ENCODE results near the gene MTFR2. TPM values are rescaled to one million over a fixed set of nuclear protein-coding genes. Genes with fewer than 3 reads are reported as not detected.

Gene MTFR2
- total RNA-seq, 1 donor from 2014 or later = 0.52 TPM

DNA sequence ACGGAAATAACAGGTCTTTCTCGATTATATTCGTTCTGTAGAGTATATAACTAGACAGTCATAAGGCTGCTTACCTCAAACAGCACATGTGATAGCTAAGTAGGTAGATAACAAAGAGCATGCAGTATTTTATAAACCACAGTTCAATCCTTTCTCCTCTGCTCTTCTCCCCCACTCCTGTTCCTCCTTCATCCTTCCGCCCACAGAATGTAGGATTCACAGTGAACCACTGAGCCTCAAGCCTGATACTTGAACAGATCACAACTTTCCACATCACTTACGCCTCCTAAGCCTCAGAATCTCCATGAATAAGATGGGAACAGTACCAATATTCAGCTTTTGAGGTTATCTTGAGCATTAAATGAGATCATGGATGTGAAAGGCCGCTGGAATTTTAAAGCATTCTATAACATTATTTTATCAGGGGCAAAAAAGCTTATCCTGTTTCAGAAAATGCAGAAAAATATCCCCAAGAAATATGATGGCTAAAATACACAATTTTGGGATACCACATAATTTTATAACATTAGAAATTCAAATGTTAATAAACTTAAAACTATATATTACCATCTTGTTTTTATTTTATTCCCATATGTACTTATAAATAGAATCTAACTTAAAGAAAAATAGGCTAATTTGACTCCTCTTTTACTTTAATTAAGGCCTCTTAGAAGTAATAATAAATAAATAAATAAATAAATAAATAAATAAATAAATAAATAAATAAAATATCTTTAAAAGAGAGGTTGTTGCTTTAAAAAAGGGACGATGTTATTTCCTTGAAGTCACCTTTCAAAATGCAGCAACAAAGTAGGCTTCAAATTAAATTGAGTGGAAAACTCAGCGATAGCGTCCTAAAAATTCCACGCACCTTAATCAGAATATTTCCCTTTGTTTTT is 33.4 kb downstream of the MTFR2 start:
- no peak overlapping the region for H3K9ac ChIP-seq (ENCODE audit: low read depth in 1 of 3, low read length in 3 of 3)
- no peaks in the 10 kb centered on the region for H3K27me3 ChIP-seq (ENCODE audit: control insufficient read depth in 3 of 3, insufficient read depth in 3 of 3, low read length in 3 of 3)
- H3K4me3 ChIP-seq (ENCODE audit: low read length in 3 of 3) = no peak overlapping the region
- H3K36me3 ChIP-seq (ENCODE audit: control insufficient read depth in 3 of 3, insufficient read depth in 3 of 3, low read length in 3 of 3) = no peaks in the 10 kb centered on the region
- H3K9me3 ChIP-seq (ENCODE audit: control insufficient read depth in 3 of 3, low read length in 3 of 3) = no peaks in the 10 kb centered on the region
- no peaks in the 10 kb centered on the region for H3K4me1 ChIP-seq (ENCODE audit: control insufficient read depth in 3 of 3, insufficient read depth in 3 of 3, low read length in 3 of 3)
- H3K27ac ChIP-seq (ENCODE audit: low read depth, low read length) = no peak overlapping the region

DNA sequence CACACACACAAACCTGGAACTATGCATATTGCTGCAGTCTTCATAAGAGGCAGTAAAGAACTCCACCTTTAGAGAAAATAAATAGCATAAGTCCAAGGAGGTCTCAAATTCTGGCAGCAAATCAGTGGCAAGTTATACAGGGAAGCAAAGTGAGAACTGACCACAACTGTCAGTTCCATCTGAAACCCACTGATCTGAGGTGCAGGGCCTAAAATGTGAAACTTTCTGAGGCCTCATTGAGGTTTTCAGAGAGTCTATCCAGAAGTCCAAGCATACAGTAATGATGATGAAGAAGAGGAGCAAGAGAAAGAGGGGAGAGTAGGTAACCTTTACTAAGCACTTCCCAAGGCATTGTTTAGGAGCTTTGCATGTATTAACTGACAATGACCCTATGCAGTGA is 36.3 kb downstream of the MTFR2 start:
- Histone ChIP-seq H3K27me3 (ENCODE audit: control insufficient read depth in 3 of 3, insufficient read depth in 3 of 3, low read length in 3 of 3) (no peaks in the 10 kb centered on the region), H3K36me3 (ENCODE audit: control insufficient read depth in 3 of 3, insufficient read depth in 3 of 3, low read length in 3 of 3) (no peaks in the 10 kb centered on the region), H3K27ac (ENCODE audit: low read depth, low read length) (no peak overlapping the region), H3K9me3 (ENCODE audit: control insufficient read depth in 3 of 3, low read length in 3 of 3) (no peaks in the 10 kb centered on the region), H3K9ac (ENCODE audit: low read depth in 1 of 3, low read length in 3 of 3) (no peak overlapping the region), H3K4me1 (ENCODE audit: control insufficient read depth in 3 of 3, insufficient read depth in 3 of 3, low read length in 3 of 3) (no peaks in the 10 kb centered on the region), H3K4me3 (ENCODE audit: low read length in 3 of 3) (no peak overlapping the region)

DNA sequence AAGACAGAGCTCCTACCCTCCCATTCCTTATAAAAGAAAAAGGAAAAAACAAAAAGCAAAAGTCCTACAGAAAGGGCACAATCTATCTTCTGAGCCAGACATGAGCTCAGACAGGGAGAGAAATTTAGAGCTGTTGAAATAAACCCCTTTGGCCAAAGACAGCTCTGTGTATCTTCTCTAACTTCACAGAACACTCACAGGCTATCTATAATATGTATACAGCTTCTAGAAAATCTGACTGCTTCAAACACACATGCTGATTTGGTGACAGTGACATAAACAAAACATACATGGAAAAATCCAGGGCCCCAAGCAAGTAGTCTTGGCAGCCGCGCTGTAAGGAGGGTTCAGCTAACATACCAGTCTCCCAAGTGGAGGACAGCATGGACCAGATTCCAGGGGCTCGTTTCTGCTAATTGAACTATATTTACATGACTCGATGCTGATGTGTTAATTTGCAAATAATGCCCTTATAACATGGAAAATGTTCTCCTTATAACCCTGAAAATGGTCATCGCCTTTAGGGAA is 37.0 kb downstream of the MTFR2 start:
- no peaks in the 10 kb centered on the region for H3K36me3 ChIP-seq (ENCODE audit: control insufficient read depth in 3 of 3, insufficient read depth in 3 of 3, low read length in 3 of 3)
- H3K27me3 ChIP-seq (ENCODE audit: control insufficient read depth in 3 of 3, insufficient read depth in 3 of 3, low read length in 3 of 3) = no peaks in the 10 kb centered on the region
- H3K27ac ChIP-seq (ENCODE audit: low read depth, low read length) = no peak overlapping the region
- no peaks in the 10 kb centered on the region for H3K9me3 ChIP-seq (ENCODE audit: control insufficient read depth in 3 of 3, low read length in 3 of 3)
- no peak overlapping the region for H3K9ac ChIP-seq (ENCODE audit: low read depth in 1 of 3, low read length in 3 of 3)
- no peak overlapping the region for H3K4me3 ChIP-seq (ENCODE audit: low read length in 3 of 3)
- H3K4me1 ChIP-seq (ENCODE audit: control insufficient read depth in 3 of 3, insufficient read depth in 3 of 3, low read length in 3 of 3) = no peaks in the 10 kb centered on the region

DNA sequence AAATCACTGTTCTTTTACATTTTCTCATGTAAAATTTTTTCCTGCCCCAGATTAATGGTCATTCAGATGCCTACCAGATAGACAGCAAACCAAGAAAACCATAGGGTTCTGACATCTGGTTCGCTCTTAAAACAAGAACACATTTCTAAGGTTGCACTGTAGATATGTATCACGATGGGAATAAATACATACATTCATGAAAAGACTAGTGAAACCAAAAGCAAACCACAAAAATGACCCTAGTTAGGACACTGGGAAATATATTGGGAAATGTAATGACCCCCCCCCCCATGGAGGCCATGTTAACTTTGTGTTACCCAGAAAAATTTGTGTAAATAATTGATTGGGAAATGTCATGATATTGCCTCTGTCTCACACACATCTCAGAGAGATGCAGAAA is 37.5 kb downstream of the MTFR2 start:
- Histone ChIP-seq H3K27me3 (ENCODE audit: control insufficient read depth in 3 of 3, insufficient read depth in 3 of 3, low read length in 3 of 3) (no peaks in the 10 kb centered on the region), H3K36me3 (ENCODE audit: control insufficient read depth in 3 of 3, insufficient read depth in 3 of 3, low read length in 3 of 3) (no peaks in the 10 kb centered on the region), H3K9me3 (ENCODE audit: control insufficient read depth in 3 of 3, low read length in 3 of 3) (no peaks in the 10 kb centered on the region), H3K27ac (ENCODE audit: low read depth, low read length) (no peak overlapping the region), H3K9ac (ENCODE audit: low read depth in 1 of 3, low read length in 3 of 3) (no peak overlapping the region), H3K4me3 (ENCODE audit: low read length in 3 of 3) (no peak overlapping the region), H3K4me1 (ENCODE audit: control insufficient read depth in 3 of 3, insufficient read depth in 3 of 3, low read length in 3 of 3) (no peaks in the 10 kb centered on the region)

DNA sequence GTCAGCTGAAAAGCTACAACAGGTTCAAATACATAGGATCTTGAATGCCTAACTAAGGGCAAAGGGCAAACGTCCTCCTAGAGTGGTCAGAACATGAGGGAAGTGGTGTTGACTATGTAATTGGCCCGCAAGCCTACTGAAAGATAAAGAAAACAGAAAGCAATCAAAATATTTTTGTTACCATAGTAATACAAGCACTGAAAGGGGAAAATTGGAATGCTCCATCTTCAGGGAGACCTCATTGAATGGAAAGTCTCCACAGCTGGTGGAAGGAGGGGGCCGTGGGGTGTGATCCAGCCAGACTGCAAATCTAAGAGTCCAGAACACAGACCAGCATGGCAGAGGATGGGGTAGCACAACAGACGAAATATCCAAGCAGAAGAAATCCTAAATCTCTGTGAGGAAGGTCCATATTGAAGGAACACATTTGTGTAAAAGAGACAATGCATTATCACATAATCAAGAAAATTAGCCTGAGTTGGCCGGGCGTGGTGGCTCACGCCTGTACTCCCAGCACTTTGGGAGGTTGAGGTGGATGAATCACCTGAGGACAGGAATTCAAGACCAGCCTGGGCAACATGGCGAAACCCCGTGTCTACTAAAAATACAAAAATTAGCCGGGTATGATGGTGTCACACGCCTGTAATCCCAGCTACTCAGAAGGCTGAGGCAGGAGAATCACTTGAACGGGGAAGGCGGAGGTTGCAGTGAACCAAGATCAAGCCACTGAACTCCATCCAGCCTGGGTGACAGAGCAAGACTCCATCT is 39.5 kb downstream of the MTFR2 start:
- H3K27ac ChIP-seq (ENCODE audit: low read depth, low read length) = no peak overlapping the region
- H3K4me1 ChIP-seq (ENCODE audit: control insufficient read depth in 3 of 3, insufficient read depth in 3 of 3, low read length in 3 of 3) = no peaks in the 10 kb centered on the region
- H3K4me3 ChIP-seq (ENCODE audit: low read length in 3 of 3) = no peak overlapping the region
- H3K9ac ChIP-seq (ENCODE audit: low read depth in 1 of 3, low read length in 3 of 3) = no peak overlapping the region
- no peaks in the 10 kb centered on the region for H3K27me3 ChIP-seq (ENCODE audit: control insufficient read depth in 3 of 3, insufficient read depth in 3 of 3, low read length in 3 of 3)
- H3K9me3 ChIP-seq (ENCODE audit: control insufficient read depth in 3 of 3, low read length in 3 of 3) = no peaks in the 10 kb centered on the region
- no peaks in the 10 kb centered on the region for H3K36me3 ChIP-seq (ENCODE audit: control insufficient read depth in 3 of 3, insufficient read depth in 3 of 3, low read length in 3 of 3)

DNA sequence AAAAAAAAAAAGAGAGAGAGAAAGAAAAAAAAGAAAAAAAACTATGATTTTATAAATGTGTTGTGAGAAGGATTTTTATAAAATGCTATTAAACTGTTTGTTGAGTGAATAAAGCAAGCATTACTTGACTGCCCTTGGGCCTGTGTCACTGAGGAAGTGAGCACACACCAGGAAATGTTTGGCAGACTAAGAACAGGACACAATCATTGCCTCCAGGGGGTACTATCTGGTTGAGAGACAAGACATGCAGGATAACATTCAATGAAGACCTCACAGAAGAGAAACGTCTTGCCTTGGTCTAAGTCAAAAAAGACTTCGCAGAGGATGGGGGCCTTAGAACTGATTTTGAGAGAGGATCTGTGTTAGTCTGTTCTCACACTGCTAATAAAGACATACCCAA is 40.6 kb downstream of the MTFR2 start:
- H3K4me3 ChIP-seq (ENCODE audit: low read length in 3 of 3) = no peak overlapping the region
- no peak overlapping the region for H3K27ac ChIP-seq (ENCODE audit: low read depth, low read length)
- H3K9me3 ChIP-seq (ENCODE audit: control insufficient read depth in 3 of 3, low read length in 3 of 3) = no peaks in the 10 kb centered on the region
- no peak overlapping the region for H3K9ac ChIP-seq (ENCODE audit: low read depth in 1 of 3, low read length in 3 of 3)
- H3K4me1 ChIP-seq (ENCODE audit: control insufficient read depth in 3 of 3, insufficient read depth in 3 of 3, low read length in 3 of 3) = no peaks in the 10 kb centered on the region
- no peaks in the 10 kb centered on the region for H3K36me3 ChIP-seq (ENCODE audit: control insufficient read depth in 3 of 3, insufficient read depth in 3 of 3, low read length in 3 of 3)
- no peaks in the 10 kb centered on the region for H3K27me3 ChIP-seq (ENCODE audit: control insufficient read depth in 3 of 3, insufficient read depth in 3 of 3, low read length in 3 of 3)

DNA sequence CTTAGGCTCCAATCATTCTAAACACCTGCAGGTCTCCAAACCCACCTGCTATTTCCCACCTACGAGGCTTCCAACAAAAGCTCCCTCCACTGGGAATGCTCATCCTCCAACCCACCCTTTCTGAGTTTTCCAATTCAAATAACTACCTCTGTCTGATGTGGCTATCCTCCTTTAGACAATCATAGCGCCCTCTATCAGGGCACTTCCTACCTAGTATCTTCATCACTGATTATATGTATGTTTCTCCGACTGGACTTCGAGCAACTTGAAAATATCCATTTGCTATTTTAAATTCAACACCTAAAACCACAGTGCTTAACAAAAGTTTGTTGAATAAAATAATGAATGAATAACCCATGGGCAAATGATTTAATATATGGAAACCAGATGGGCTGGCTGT is 41.3 kb downstream of the MTFR2 start:
- H3K36me3 ChIP-seq (ENCODE audit: control insufficient read depth in 3 of 3, insufficient read depth in 3 of 3, low read length in 3 of 3) = no peaks in the 10 kb centered on the region
- H3K4me3 ChIP-seq (ENCODE audit: low read length in 3 of 3) = no peak overlapping the region
- no peaks in the 10 kb centered on the region for H3K27me3 ChIP-seq (ENCODE audit: control insufficient read depth in 3 of 3, insufficient read depth in 3 of 3, low read length in 3 of 3)
- H3K9me3 ChIP-seq (ENCODE audit: control insufficient read depth in 3 of 3, low read length in 3 of 3) = no peaks in the 10 kb centered on the region
- H3K27ac ChIP-seq (ENCODE audit: low read depth, low read length) = no peak overlapping the region
- no peaks in the 10 kb centered on the region for H3K4me1 ChIP-seq (ENCODE audit: control insufficient read depth in 3 of 3, insufficient read depth in 3 of 3, low read length in 3 of 3)
- no peak overlapping the region for H3K9ac ChIP-seq (ENCODE audit: low read depth in 1 of 3, low read length in 3 of 3)

DNA sequence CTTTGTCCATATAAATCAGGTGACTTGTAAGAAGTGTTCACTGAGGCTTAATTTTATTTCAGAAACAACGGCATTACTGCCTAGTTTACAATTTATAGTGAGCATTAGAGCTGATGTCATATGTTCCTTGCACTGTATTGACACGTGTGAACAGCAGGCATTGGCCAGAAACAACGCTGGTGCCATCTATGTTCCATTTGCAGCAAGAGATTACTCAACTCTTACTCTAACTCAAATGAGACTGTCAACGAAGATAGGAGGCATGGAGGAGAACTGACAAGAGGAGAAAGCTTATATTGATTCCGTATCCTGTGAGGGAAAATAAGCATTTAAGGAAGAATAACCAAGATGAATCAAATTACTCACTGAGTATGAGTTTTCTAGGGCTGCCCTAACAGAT is 48.4 kb downstream of the MTFR2 start:
- Histone ChIP-seq H3K9me3 (ENCODE audit: control insufficient read depth in 3 of 3, low read length in 3 of 3) (no peaks in the 10 kb centered on the region), H3K4me1 (ENCODE audit: control insufficient read depth in 3 of 3, insufficient read depth in 3 of 3, low read length in 3 of 3) (no peaks in the 10 kb centered on the region), H3K4me3 (ENCODE audit: low read length in 3 of 3) (no peak overlapping the region), H3K27ac (ENCODE audit: low read depth, low read length) (no peak overlapping the region), H3K36me3 (ENCODE audit: control insufficient read depth in 3 of 3, insufficient read depth in 3 of 3, low read length in 3 of 3) (no peaks in the 10 kb centered on the region), H3K9ac (ENCODE audit: low read depth in 1 of 3, low read length in 3 of 3) (no peak overlapping the region), H3K27me3 (ENCODE audit: control insufficient read depth in 3 of 3, insufficient read depth in 3 of 3, low read length in 3 of 3) (no peaks in the 10 kb centered on the region)

DNA sequence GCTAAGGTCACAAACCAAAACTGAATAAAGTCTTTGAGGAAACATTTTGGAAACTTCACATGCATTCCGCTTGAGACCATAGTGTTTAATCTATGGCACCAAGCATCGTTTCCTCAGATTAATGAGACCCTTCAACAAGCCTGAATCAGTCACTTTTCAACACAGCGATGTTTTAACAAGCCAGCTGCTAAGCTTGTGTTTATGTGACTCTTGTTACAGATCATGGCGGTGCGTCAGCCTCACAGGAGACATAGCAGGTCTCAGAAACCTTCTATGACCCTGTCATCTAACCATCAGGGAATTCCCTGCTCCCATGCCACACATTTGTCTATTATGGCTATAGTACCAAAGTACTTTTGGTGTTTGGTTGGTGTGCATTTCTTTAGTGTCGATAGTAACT is 57.2 kb downstream of the MTFR2 start:
- Histone ChIP-seq H3K9me3 (ENCODE audit: control insufficient read depth in 3 of 3, low read length in 3 of 3) (no peaks in the 10 kb centered on the region), H3K4me3 (ENCODE audit: low read length in 3 of 3) (no peak overlapping the region), H3K27ac (ENCODE audit: low read depth, low read length) (no peak overlapping the region), H3K27me3 (ENCODE audit: control insufficient read depth in 3 of 3, insufficient read depth in 3 of 3, low read length in 3 of 3) (no peaks in the 10 kb centered on the region), H3K4me1 (ENCODE audit: control insufficient read depth in 3 of 3, insufficient read depth in 3 of 3, low read length in 3 of 3) (no peaks in the 10 kb centered on the region), H3K36me3 (ENCODE audit: control insufficient read depth in 3 of 3, insufficient read depth in 3 of 3, low read length in 3 of 3) (peaks cover 7 to 18% (median 13%) of the 10 kb centered on the region in 3 donors), H3K9ac (ENCODE audit: low read depth in 1 of 3, low read length in 3 of 3) (no peak overlapping the region)

All from skeletal muscle tissue (tissue), 4 donors.